NOMO-1 (cell line): ENCODE data around the gene AKAP1.

ENCODE experiments used
- DNase-seq, 2 experiments: peaks; one replicate each; lab custom pipeline; 2025; ENCODE audit not compliant: unreplicated experiment in 2 of 2; lab: John Stamatoyannopoulos, UW

Gene AKAP1

GRCh38 chr17:57084802-57085447, at the start of gene AKAP1:
Gene AKAP1 (plus strand): TSS chr17:57085246. CDS start chr17:57105465, 20,219 bp downstream.
- peak; percentile 91 to 97 for DNase-seq

- DNase-seq, result no peak
Measured at GRCh38 chr17:57035971-57036481, 49.0 kb upstream of the AKAP1 start.

- DNase-seq, result no peak
Measured at GRCh38 chr17:57037411-57037810, 47.6 kb upstream of the AKAP1 start.

- DNase-seq, result no peak
Measured at GRCh38 chr17:57038486-57038885, 46.6 kb upstream of the AKAP1 start.

- DNase-seq, result no peak
Measured at GRCh38 chr17:57040571-57040970, 44.5 kb upstream of the AKAP1 start.

- no peak for DNase-seq
Measured at GRCh38 chr17:57043276-57043675, 41.8 kb upstream of the AKAP1 start.

GRCh38 chr17:57044976-57045867, 39.8 kb upstream of the AKAP1 start:
- DNase-seq, result no peak

- no peak for DNase-seq
Measured at GRCh38 chr17:57045868-57046704, 39.0 kb upstream of the AKAP1 start.

- no peak for DNase-seq
Measured at GRCh38 chr17:57046749-57047148, 38.3 kb upstream of the AKAP1 start.

GRCh38 chr17:57048096-57048495, 37.0 kb upstream of the AKAP1 start:
- DNase-seq, result no peak

GRCh38 chr17:57050306-57050705, 34.7 kb upstream of the AKAP1 start:
- no peak for DNase-seq

GRCh38 chr17:57051886-57052361, 33.1 kb upstream of the AKAP1 start:
- no peak for DNase-seq

GRCh38 chr17:57062865-57063264, 22.2 kb upstream of the AKAP1 start:
- no peak for DNase-seq

GRCh38 chr17:57067162-57067561, 17.9 kb upstream of the AKAP1 start:
- DNase-seq, result no peak

GRCh38 chr17:57067781-57068180, 17.3 kb upstream of the AKAP1 start:
- no peak for DNase-seq

- DNase-seq, result no peak
Measured at GRCh38 chr17:57068222-57068658, 16.8 kb upstream of the AKAP1 start.

GRCh38 chr17:57068707-57069106, 16.3 kb upstream of the AKAP1 start:
- DNase-seq, result no peak

GRCh38 chr17:57071991-57072944, 12.8 kb upstream of the AKAP1 start:
- DNase-seq, result no peak

GRCh38 chr17:57073626-57074025, 11.4 kb upstream of the AKAP1 start:
- no peak for DNase-seq

- DNase-seq, result no peak
Measured at GRCh38 chr17:57075193-57075592, 9.9 kb upstream of the AKAP1 start.
